ENCODE measurements around the gene KCTD13. TPM values are rescaled to one million over a fixed set of nuclear protein-coding genes. Genes with fewer than 3 reads are reported as not detected.
"Not testable (repeated sequence)": the region's sequence is repeated elsewhere in the genome, so short reads cannot be mapped to it uniquely, and the experiment has no call there.

KCTD13 gene
- total RNA-seq, 3 donors from 2014 or later: 22.2 to 25.8 (median 22.9) TPM

DNA sequence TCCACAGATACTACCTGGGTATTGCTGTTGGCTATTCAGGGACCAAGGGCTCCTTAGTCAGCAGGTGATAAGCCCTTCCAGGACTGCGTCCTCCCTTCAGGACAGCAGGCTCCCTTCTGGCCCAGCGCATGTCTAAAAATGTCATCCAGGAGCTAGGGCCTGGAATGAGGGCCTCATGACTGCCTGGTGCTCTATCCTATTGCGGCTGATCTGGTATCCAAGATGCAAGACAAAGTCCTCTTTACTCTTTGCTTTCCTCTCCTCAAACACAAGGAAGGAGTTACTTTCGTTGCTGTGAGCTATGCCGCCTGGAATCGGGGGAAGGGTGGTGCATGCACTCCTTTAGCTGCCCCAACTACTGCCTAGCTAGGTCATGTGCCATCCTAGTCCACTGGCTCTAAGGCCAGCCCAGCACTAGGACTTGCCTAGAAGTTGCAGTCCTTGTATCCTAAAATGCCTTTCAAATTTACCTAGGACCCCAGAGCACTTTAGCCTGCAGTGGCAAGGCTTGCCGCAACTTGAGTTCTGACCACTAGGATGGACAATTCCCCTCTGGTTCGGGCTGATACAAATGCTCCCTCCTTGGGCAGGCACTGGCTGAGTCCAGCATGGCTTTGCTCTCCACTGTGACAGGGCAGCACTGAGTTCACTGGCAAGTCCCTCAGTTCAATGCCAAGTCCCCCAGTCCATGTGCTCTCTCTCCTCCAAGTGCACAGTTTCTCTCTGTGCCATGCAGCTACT is 25.8 kb upstream of the KCTD13 start:
- DNase-seq: no peak
- ATAC-seq: no peak

GRCh38 chr16:29950806-29951461 is 24.9 kb upstream of the KCTD13 start:
- Histone ChIP-seq H3K4me1 (ENCODE audit: low read depth) (no peaks in the 10 kb centered on the region), H3K36me3 (ENCODE audit: low read depth) (no peaks in the 10 kb centered on the region), H3K4me3 (no peak overlapping the region), H3K9me3 (no peaks in the 10 kb centered on the region)
- DNase-seq (no peak), ATAC-seq (no peak)
- intact Hi-C loops (cut with DNase I, micrococcal nuclease): no loop called here
- no peak for TF ChIP-seq CTCF (IDR thresholded peaks at IDR 0.05)

More for the DNA sequence above, 25.8 kb upstream of the KCTD13 start:
- Histone ChIP-seq H3K9me3 (no peaks in the 10 kb centered on the region), H3K4me1 (ENCODE audit: low read depth) (no peaks in the 10 kb centered on the region), H3K4me3 (no peak overlapping the region), H3K36me3 (ENCODE audit: low read depth) (no peaks in the 10 kb centered on the region)
- intact Hi-C loops (cut with DNase I, micrococcal nuclease): no loop called here
- no peak for TF ChIP-seq CTCF (IDR thresholded peaks at IDR 0.05)

- no peaks in the 10 kb centered on the region for H3K9me3 ChIP-seq
- peaks cover under 1% of the 10 kb centered on the region for H3K4me1 ChIP-seq (ENCODE audit: low read depth)
- TF ChIP-seq CTCF (IDR thresholded peaks at IDR 0.05): no peak
- intact Hi-C loops (cut with DNase I, micrococcal nuclease): no loop called here
- H3K36me3 ChIP-seq (ENCODE audit: low read depth): no peaks in the 10 kb centered on the region
- ATAC-seq (no peak), DNase-seq (no peak)
- no peak overlapping the region for H3K4me3 ChIP-seq
Measured at GRCh38 chr16:29947897-29948296, 21.9 kb upstream of the KCTD13 start.

DNA sequence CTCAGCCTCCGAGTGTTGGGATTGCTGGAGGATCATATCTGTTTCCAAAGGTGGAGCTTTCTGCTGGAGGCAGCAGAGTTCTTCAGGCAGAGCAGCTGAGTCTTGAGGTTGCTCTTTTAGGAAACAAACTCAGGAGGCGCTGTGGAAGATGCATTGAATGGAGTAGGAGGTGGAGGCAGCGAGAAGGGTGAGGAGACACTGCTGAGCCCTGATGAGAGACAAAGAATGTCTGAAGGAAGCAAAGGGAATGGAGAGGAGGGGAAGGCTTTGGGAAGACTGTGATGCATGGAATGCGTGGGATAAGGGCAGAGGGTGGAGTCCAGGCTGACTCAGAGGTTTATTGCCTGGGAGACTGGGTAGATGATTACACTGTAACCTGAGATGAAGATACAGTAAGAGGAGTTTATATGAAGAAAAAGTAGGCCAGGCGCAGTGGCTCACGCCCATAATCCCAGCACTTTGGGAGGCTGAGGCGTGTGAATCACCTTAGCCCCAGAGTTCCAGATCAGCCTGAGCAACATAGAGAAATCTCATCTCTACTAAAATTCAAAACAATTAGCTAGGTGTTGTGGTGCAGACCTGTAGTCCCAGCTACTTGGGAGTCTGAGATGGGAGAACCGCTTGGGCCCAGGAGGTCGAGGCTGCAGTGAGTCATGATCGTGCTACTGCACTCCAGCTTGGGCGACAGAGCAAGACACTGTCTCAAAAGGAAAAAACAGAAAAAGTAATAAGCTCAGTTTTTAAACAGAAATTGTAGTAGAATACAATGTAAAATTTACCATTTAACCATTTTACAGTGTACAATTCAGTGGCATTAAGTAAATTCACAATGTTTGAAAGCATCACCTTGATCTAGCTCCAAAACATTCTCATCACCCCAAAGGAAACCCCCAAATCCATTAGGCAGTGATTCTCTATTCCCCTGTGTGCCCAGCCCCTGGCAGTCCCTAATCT is 18.1 kb upstream of the KCTD13 start:
- peak; percentile 98 for ATAC-seq
- Histone ChIP-seq H3K4me3 (no peak overlapping the region), H3K9me3 (peaks cover 4% of the 10 kb centered on the region), H3K36me3 (ENCODE audit: low read depth) (no peaks in the 10 kb centered on the region), H3K4me1 (ENCODE audit: low read depth) (peaks cover 6% of the 10 kb centered on the region)
- intact Hi-C loops (cut with DNase I, micrococcal nuclease): no loop called here
- no peak for TF ChIP-seq CTCF (IDR thresholded peaks at IDR 0.05)
- peak; percentile 73 to 81 (median 75) for DNase-seq

- ATAC-seq (no peak), DNase-seq (no peak)
- TF ChIP-seq CTCF (IDR thresholded peaks at IDR 0.05): no peak
- Histone ChIP-seq H3K4me1 (ENCODE audit: low read depth) (peaks cover 6% of the 10 kb centered on the region), H3K36me3 (ENCODE audit: low read depth) (no peaks in the 10 kb centered on the region), H3K9me3 (peaks cover 4% of the 10 kb centered on the region), H3K4me3 (no peak overlapping the region)
- intact Hi-C loops (cut with DNase I, micrococcal nuclease): no loop called here
Measured at GRCh38 chr16:29940656-29941055, 14.6 kb upstream of the KCTD13 start.

GRCh38 chr16:29931750-29932149 is 5.7 kb upstream of the KCTD13 start:
- DNase-seq; H3K4me3 ChIP-seq; H3K4me1 ChIP-seq (ENCODE audit: low read depth); intact Hi-C loops (cut with DNase I, micrococcal nuclease); H3K36me3 ChIP-seq (ENCODE audit: low read depth); H3K9me3 ChIP-seq; ATAC-seq: not testable (repeated sequence)

Measured in mucosa of descending colon (tissue), 3 donors.